Jurkat, Clone E6-1 (cell line): ENCODE results near the gene B3GALNT2.
A peak's percentile ranks its signal among the peaks of the same experiment; 100 is the strongest.
"Not testable (repeated sequence)": the region's sequence is repeated elsewhere in the genome, so short reads cannot be mapped to it uniquely, and the experiment has no call there.

Experiments used
- DNase-seq: peaks from one replicate; pipeline ENCODE4 v3.0.0-alpha.2; 2011; ENCODE audit warnings: low read depth, low spot score
- H3K4me3 ChIP-seq: 2 replicates; pipeline ENCODE4 v1.5.1; 2011; ENCODE audit warnings: mild to moderate bottlenecking, low read length, control low read depth, moderate library complexity

The B3GALNT2 gene

DNA sequence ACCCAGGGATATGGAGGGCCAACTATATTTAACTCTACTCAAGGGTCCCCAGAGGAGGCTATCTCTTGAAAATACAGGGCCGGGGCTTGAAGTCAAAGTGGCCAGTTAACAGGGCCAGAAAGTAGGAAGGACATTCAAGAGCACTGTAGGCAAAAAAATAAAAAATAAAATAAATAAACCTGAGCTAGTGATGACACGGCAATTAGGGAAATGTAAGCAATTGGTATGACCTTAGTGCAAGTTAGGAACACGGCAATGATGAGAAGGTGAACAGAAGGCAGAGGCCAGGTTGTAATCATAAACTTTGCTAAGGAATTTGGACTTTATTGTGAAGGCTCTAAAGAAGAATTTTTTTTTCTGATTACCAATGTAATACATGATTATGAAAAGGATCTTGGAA is 3.4 kb upstream of the B3GALNT2 start:
- H3K4me3 ChIP-seq = no peak overlapping the region
- DNase-seq = no peak

GRCh38 chr1:235504494-235505222 is 406 bp upstream of the B3GALNT2 start:
- DNase-seq = peak; percentile 98
- peak overlapping the region; percentile 95 for H3K4me3 ChIP-seq

DNA sequence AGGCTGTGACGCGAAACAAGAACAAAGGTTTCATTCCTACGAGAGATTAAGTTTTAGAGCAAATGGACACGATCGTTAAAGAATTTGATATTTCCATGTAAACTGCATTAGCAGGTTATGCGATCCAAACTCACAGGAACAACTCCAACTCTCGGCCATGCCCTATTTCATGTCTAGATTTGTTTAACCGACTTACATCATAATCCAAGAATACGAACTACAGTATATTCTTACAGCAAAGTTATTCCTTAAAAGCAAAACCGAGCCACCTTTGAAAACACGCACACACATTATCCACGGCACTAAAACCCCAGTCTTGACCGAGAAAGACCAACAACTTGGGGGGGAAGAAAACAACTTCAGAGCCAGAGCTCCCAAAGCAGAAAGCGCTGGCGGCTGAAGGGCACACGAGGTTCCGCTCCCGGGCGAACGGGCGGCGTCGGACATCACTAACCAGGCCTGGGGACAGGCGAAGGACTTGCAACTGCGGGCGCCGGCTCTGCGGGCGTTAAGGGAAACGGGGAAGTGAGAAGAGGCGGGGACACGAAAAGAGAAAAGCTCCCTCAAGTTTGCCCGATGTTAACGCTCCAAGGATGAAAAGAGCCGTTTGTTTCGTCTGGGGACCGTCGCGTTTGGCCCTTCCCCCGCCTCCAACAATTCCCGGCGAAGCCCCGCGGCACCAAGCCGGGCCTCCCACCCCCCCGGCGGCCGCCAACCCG is 690 bp downstream of the B3GALNT2 start:
- peak overlapping the region; percentile 95 for H3K4me3 ChIP-seq
- no peak for DNase-seq

GRCh38 chr1:235502601-235503402 is 1.4 kb downstream of the B3GALNT2 start:
- no peak for DNase-seq
- H3K4me3 ChIP-seq = peak overlapping the region; percentile 95

GRCh38 chr1:235500971-235501540 is 3.2 kb downstream of the B3GALNT2 start:
- no peak overlapping the region for H3K4me3 ChIP-seq
- no peak for DNase-seq

- no peak overlapping the region for H3K4me3 ChIP-seq
Observed at GRCh38 chr1:235495551-235495950, 8.7 kb downstream of the B3GALNT2 start.

GRCh38 chr1:235495030-235495429 is 9.2 kb downstream of the B3GALNT2 start:
- H3K4me3 ChIP-seq = peak overlapping the region; percentile 2; the same call in 1 of the 2 replicates
- DNase-seq = no peak

More at GRCh38 chr1:235495551-235495950, 8.7 kb downstream of the B3GALNT2 start:
- DNase-seq = no peak

DNA sequence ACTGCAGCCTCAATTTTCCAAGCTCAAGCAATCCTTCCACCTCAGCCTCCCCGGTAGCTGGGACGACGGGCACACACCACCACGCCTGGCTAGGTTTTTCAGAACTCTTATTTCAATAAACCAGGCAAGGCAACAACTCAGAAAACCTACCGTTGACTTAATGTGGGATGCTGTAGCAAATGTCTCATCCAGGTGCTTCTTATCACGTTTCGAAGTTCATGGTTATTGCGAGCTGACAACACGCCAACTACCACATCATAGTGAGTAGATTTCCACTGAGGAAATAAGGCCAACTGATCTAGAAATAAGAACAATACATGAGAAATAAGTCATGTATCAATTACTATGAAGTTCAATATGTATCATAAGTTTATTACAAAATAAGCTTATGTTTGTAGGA is 9.7 kb downstream of the B3GALNT2 start:
- H3K4me3 ChIP-seq = no peak overlapping the region

DNA sequence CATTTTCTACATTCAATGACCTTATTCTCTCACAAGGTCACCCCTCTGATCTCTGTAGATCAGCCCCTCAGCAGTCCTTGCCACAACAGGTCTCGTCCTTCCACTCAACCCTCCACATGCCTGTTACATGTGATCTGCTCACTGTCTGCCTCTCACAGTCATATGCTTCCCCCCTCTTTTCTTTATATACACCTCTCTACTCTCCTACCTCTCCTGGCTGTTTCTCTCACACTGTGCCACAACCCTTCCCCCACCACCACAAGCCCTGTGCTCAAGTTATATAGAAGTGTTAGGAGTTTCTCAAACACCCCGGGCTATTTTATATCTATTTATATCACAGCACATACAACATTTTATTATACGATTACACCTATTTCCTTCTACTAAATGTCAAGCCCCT is 12.6 kb downstream of the B3GALNT2 start:
- no peak overlapping the region for H3K4me3 ChIP-seq
- peak; percentile 56 for DNase-seq

More for the DNA sequence above, 9.7 kb downstream of the B3GALNT2 start:
- peak; percentile 96 for DNase-seq

DNA sequence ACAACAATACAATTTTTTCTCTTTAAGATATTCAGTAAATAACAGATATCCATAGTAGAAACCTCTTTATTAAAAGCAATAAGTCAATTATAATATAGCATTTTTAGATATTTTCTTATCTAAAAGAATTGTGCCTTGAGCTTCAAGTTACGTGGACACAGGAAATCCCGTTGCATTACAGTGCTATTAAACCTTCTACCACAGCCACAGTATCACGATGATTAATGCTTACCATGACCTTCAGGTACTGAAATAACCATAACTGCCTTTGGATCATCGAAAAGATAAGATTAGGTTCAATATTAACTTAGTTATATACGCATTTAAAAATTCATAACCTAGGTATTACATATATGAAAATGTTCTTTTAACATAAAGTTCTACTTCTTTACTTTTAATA is 17.9 kb downstream of the B3GALNT2 start:
- DNase-seq = no peak
- no peak overlapping the region for H3K4me3 ChIP-seq

GRCh38 chr1:235485558-235485957 is 18.7 kb downstream of the B3GALNT2 start:
- DNase-seq = no peak
- no peak overlapping the region for H3K4me3 ChIP-seq

GRCh38 chr1:235483090-235483489 is 21.2 kb downstream of the B3GALNT2 start:
- DNase-seq = no peak

DNA sequence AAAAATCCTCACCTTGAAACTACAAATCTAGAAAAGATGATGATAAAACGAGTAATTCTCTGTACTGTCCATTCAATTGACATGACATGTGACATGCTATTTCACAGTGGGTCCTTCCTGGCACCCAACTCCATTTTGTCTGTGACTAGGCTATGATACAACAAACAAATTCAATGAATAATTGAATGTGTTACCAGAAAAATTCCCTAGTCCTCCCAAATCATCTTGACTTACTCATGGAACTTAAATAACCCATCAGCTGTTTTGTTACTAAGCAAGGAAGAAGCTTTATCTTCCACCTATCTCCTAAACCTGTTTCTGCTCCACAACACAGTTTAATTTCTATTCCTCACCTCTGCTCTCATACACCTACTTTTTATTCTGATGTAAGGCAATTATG is 30.4 kb downstream of the B3GALNT2 start:
- DNase-seq = no peak

More at GRCh38 chr1:235483090-235483489, 21.2 kb downstream of the B3GALNT2 start:
- no peak overlapping the region for H3K4me3 ChIP-seq

DNA sequence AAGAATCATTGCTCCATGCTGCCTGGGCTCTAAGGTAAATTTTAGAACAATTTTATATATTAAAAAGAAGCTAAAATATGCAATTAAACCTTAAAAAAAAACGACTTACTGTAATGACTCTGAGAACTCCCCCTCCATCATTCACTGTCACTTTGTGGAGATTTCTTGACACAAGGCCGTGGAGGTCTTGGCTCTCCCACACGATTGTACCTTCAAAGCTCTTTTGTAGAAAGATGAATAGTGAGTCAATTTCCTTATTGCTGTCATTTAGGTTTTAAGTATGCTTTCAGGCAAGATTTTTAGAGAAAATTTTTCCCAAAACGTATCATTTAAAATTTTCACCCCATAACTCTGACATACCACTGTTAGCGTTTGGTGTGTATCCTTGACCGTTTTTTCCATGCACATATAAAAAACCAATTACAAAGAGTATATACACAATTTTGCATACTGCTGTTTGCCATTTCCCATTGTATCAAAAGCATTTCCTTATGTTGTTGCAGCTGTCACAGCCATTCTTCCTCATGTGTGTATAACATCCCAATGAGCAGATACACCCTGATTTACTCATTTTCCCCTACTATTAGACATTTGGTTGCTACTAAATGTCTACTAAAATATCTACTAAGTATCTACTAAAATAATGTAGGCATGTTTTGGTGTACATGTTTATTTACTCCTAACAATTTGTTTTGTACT is 33.4 kb downstream of the B3GALNT2 start:
- no peak overlapping the region for H3K4me3 ChIP-seq
- no peak for DNase-seq

More for the DNA sequence above, 30.4 kb downstream of the B3GALNT2 start:
- no peak overlapping the region for H3K4me3 ChIP-seq

DNA sequence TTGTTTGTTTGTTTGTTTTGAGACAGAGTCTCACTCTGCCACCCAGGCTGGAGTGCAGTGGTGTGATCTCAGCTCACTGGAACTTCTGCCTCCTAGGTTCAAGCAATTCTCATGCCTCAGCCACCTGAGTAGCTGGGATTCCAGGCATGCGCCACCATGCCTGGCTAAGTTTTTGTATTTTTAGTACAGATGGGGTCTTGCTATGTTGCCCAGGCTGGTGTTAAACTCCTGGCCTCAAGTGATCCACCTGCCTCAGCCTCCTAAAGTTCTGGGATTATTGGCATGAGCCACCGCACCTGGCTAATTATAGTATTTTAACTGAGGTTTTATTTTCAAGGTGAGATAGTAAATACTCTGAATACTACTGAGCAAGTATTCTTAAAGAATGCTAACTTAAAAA is 34.4 kb downstream of the B3GALNT2 start:
- not testable (repeated sequence) for DNase-seq, H3K4me3 ChIP-seq

DNA sequence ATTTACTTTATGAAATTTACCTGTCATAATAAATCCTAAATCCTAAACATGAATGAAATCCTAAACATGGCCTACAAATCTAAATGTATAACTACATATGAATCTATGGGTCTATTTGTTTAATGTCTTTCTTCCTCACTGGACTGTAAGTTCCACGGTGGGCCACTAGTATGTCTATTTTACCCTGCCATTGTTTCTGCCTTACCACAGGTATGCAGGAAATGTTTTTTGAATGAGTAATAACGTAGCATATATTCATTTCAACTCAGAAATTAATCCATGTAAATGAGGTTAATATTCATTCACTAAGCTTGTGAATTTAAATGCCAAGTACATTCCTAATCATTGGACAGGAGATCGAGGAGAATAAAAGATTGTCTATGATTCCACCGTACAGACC is 35.3 kb downstream of the B3GALNT2 start:
- DNase-seq = no peak
- H3K4me3 ChIP-seq = no peak overlapping the region

- DNase-seq = no peak
- H3K4me3 ChIP-seq = no peak overlapping the region
Observed at GRCh38 chr1:235468004-235468403, 36.2 kb downstream of the B3GALNT2 start.

DNA sequence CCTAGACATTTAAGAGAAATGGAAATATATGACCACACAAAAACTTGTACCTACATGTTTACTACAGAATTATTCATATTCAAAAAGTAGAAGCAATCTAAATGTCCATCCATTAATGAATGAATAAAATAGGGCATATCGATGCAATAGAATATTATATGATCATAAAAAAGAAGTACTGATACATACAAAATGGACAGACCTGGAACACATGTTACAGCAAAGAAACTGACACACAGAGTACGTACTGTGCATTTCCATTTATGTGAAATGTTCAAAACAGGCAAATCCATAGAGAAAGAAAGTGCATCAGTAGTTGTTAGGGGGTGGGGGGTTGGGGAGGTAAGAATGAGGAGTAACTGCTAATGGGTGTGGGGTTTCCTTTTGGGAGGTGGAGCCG is 39.2 kb downstream of the B3GALNT2 start:
- DNase-seq = no peak
- H3K4me3 ChIP-seq = no peak overlapping the region

DNA sequence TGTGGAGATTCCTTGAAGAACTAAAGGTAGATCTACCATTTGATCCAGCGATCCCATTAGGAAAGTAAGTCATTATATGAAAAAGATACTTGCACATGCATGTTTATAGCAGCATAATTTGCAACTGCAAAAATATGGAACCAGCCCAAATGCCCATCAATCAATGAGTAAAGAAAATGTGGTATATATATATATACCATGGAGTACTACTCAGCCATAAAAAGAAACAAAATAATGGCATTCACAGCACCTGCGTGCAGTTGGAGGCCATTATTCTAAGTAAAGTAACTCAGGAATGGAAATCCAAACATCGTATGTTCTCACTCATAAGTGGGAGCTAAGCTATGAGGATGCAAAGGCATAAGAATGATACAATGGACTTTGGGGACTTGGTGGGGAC is 41.4 kb downstream of the B3GALNT2 start:
- H3K4me3 ChIP-seq, DNase-seq: not testable (repeated sequence)
